T-helper 22 cell (primary cell): ENCODE measurements around the gene OR6C6.
"Not testable (repeated sequence)": the region's sequence is repeated elsewhere in the genome, so short reads cannot be mapped to it uniquely, and the experiment has no call there.

Experiments
- DNase-seq: peaks from one replicate; pipeline ENCODE4 v3.0.0-alpha.2; 2020; ENCODE audit warnings: low read depth

The OR6C6 gene

GRCh38 chr12:55296469-55296868 lies at the start of gene OR6C6:
Gene OR6C6, minus strand, starts transcription at chr12:55296569. Its CDS starts 1,337 bp downstream, at chr12:55295232.
- DNase-seq = no peak

- DNase-seq = no peak
Observed at GRCh38 chr12:55336002-55336401, 39.6 kb upstream of the OR6C6 start.

DNA sequence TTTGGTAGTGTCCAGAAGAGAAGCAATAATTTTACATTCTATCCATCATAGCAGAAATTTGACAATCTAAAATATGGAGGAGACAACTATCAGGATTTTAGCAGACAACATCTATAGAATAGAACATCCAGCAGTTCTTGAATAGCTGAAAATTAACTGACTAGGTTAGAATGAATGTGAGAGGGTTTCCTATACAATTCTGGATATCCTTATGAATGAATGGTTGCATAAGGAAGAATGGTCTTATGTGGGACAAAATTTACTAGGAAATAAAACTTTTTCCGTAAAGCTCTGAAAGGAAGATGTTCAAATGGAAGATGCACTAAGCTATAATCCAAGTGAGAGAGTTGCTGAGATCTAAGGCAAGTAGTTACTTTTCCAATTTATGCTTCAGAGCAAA lies 34.1 kb upstream of the OR6C6 start, which contains the start of gene OR6C3:
OR6C3 (plus strand) TSS at position 301 of the 400 bp plus-strand sequence. CDS start 955 bp downstream, outside the sequence.
- DNase-seq = no peak

DNA sequence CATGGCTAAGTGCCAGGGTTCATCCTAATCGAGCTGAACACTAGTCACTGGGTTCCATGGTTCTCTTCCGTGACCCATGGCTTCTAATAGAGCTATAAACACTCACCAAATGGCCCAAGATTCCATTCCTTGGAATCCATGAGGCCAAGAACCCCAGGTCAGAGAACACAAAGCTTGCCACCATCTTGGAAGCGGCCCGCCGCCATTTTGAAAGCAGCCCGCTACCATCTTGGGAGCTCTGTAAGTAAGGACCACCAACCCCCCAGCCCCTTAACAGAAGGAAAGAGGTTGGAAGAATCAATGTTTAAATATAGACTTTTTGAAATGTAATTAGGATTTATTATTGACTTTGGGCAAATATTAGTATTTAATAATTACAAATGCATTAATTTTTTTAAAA lies 29.4 kb upstream of the OR6C6 start:
- DNase-seq = not testable (repeated sequence)

- DNase-seq = no peak
Observed at GRCh38 chr12:55320201-55320600, 23.8 kb upstream of the OR6C6 start.

DNA sequence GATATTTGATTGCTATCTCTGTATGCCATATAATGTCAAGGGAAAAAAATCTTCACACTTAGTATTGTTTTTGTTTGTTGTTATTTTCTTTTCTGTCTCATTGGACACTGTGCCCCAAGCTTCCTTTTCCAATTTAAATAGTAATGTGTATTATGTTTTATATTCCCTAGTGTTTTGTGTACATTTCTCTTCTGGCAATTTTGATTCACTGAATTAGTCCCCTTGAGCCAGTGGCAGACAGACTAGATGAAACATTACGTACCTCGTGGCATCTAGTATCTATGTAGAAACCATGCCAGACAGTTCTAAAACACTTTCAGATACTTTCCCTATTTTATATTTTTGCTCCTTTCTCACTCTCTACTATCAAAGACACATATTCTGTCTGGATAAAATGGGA lies 17.7 kb upstream of the OR6C6 start, which contains the start of gene OR6C1:
OR6C1 (plus strand) TSS at position 301 of the 400 bp plus-strand sequence. CDS start 6,257 bp downstream, outside the sequence.
- DNase-seq = no peak

DNA sequence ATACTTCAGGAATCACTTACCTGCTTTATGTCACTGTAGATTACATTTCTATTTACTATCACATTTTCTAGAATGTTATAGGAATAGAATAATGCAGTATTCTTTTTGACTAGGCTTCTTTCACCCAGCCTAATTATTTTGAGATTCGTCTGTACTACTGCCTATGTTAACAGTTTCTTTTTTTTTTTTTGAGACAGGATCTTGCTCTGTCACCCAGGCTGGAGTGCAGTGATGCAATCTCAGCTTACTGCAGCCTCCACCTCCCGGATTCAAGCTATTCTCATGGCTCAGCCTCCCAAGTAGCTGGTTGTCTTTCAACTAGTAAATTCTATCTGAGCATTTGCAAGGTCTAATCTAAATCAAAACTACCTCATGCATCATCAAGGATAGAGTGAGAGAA lies 6.4 kb downstream of the OR6C6 start:
- DNase-seq = no peak

- DNase-seq = no peak
Observed at GRCh38 chr12:55280991-55281390, 15.4 kb downstream of the OR6C6 start.

GRCh38 chr12:55258303-55258702 lies 38.1 kb downstream of the OR6C6 start:
- DNase-seq = no peak

DNA sequence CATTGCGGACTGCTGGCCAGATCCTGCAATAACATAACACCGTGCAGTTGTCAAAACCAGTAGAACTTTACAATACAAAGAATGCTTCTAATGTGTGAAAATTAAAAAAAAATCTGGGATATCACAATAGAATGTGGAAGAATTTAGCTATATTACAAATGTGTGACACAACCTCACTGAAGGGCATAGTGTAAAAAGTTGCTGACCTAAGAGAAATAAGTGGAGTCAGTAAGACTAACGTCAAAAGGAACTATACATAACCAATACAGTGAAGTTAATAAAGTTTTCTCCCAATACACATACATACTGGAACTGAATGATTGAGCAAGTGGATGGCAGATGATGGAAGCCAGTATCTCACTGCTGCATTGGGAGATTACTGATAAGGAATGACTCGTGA lies 39.5 kb downstream of the OR6C6 start:
- no peak for DNase-seq

- DNase-seq = no peak
Observed at GRCh38 chr12:55253281-55253680, 43.1 kb downstream of the OR6C6 start.

DNA sequence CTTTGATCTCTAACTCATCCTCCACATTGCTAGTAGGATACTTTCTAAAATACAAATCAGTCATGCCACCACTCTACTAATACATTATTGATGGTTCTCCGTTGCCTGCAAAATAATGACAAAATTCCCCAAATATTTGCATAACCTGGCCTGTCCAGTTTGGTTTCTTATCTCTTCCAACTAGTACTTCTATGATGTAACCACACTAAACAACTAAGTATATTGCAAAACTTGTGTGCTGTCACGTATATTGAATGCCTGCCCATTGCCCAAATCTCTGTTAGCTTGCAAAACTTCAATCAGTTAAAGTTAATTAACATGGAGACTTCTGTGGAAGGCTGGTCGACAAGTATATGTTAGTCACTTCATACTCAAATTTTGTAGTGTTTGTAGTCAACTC lies 45.4 kb downstream of the OR6C6 start:
- no peak for DNase-seq

DNA sequence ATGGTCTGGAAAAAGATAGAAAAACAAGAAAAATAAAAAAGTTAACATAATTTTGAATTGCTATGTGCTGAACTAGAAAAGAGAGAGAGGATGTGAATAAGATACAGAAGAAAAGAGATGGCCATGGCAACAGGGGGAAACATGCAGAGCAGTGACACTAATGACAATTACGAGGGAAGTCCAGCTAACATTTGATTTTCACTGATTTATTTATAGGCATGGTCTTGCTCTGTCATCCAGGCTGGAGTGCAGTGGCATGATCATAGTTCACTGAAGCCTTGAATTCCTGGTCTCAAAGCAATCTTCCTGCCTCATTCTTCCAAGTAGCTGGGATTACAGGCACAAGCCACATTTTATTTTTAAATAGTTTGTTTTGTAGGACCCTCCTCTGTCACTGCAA lies 50.2 kb downstream of the OR6C6 start:
- no peak for DNase-seq

- no peak for DNase-seq
Observed at GRCh38 chr12:55244309-55244708, 52.1 kb downstream of the OR6C6 start, which contains the start of gene OR6C74. Gene OR6C74, plus strand, starts transcription at chr12:55244609. Its CDS starts 2,679 bp downstream, at chr12:55247288.
